22Rv1 (cell line): ENCODE results near the gene SLC4A1.
A peak's percentile ranks its signal among the peaks of the same experiment; 100 is the strongest.

Experiments used
- H3K27ac ChIP-seq: fragments of 450-650 bp; 2 replicates; pipeline ENCODE4 v1.5.1; 2017
- CTCF ChIP-seq: fragments of 450-650 bp; IDR thresholded peaks from 2 replicates; pipeline ENCODE4 v1.5.1; 2017; ENCODE audit warnings: mild to moderate bottlenecking
- ZFX ChIP-seq: fragments of 450-650 bp; IDR thresholded peaks from 2 replicates; pipeline ENCODE4 v1.6.1; 2017; ENCODE audit warnings: antibody characterized with exemption, borderline replicate concordance

The SLC4A1 gene

GRCh38 chr17:44308320-44308818 lies 40.4 kb upstream of the SLC4A1 start, which contains the start of gene RUNDC3A:
TSS of gene RUNDC3A (plus strand) at chr17:44308601. CDS start at chr17:44308833, 232 bp downstream.
- peak within 1 kb of the TSS; percentile 42; the same call in 1 of the 2 replicates for H3K27ac ChIP-seq
- TF ChIP-seq CTCF (no peak), ZFX (no peak)

GRCh38 chr17:44307387-44308186 lies 39.7 kb upstream of the SLC4A1 start:
- peak overlapping the region; percentile 42; the same call in 1 of the 2 replicates for H3K27ac ChIP-seq
- TF ChIP-seq ZFX: no peak
- TF ChIP-seq CTCF: no peak

GRCh38 chr17:44304651-44305050 lies 36.7 kb upstream of the SLC4A1 start:
- no peak overlapping the region for H3K27ac ChIP-seq
- TF ChIP-seq CTCF (no peak), ZFX (no peak)

- TF ChIP-seq CTCF: no peak
- TF ChIP-seq ZFX: no peak
- H3K27ac ChIP-seq: no peak overlapping the region
These were observed 30.0 kb upstream of the SLC4A1 start for GRCh38 chr17:44297975-44298374.

GRCh38 chr17:44293509-44294226 lies 25.7 kb upstream of the SLC4A1 start:
- TF ChIP-seq ZFX: no peak
- TF ChIP-seq CTCF: no peak
- H3K27ac ChIP-seq: no peak overlapping the region

- no peak for TF ChIP-seq CTCF
- TF ChIP-seq ZFX: no peak
- H3K27ac ChIP-seq: no peak overlapping the region
These were observed 19.7 kb upstream of the SLC4A1 start for GRCh38 chr17:44287651-44288050.

- H3K27ac ChIP-seq: no peak overlapping the region
- TF ChIP-seq ZFX (no peak), CTCF (no peak)
These were observed 16.1 kb upstream of the SLC4A1 start for GRCh38 chr17:44284024-44284400.
